Gastrocnemius medialis (tissue), 4 donors: ENCODE data around the gene AKAP3. TPM values are rescaled to one million over a fixed set of nuclear protein-coding genes. Genes with fewer than 3 reads are reported as not detected.

Experiments
- ATAC-seq, 2 donors: fragments of 150-250 bp; one replicate each; pipeline ENCODE4 v1.9.1; 2016
- DNase-seq, 2 donors: peaks; one replicate each; pipeline ENCODE4 v3.0.0-alpha.2; 2019
- H3K27ac ChIP-seq, 4 donors: fragments of 200-600 bp; sonication (generic); 1 replicate in 1 of 4; 2 replicates in 3 of 4; pipeline ENCODE4 v1.5.1; 2016 to 2018; ENCODE audit warnings: mild to moderate bottlenecking in 2 of 4, moderate library complexity in 1 of 4
- H3K27me3 ChIP-seq, 3 donors: fragments of 200-600 bp; sonication (generic) in 2 of 3; 1 replicate in 1 of 3; 2 replicates in 2 of 3; pipeline versions ENCODE4 v1.5.1 to v1.6.0; 2016 to 2019; ENCODE audit warnings: mild to moderate bottlenecking in 1 of 3, moderate library complexity in 1 of 3
- H3K36me3 ChIP-seq, 2 donors: fragments of 200-600 bp; sonication (generic) in 1 of 2; one replicate each; pipeline ENCODE4 v1.5.1; 2017 to 2018
- H3K4me1 ChIP-seq, 2 donors: fragments of 200-600 bp; sonication (generic) in 1 of 2; one replicate each; pipeline ENCODE4 v1.5.1; 2016 to 2017; ENCODE audit warnings: mild to moderate bottlenecking in 2 of 2
- H3K4me3 ChIP-seq, 4 donors: fragments of 200-600 bp; sonication (generic) in 3 of 4; 1 replicate in 1 of 4; 2 replicates in 3 of 4; pipeline ENCODE4 v1.5.1; 2016 to 2019; ENCODE audit warnings: mild to moderate bottlenecking in 2 of 4
- H3K9me3 ChIP-seq, 3 donors: fragments of 200-600 bp; sonication (generic) in 2 of 3; 1 replicate in 1 of 3; 2 replicates in 2 of 3; pipeline ENCODE4 v1.5.1; 2016 to 2019
- CTCF ChIP-seq, 5 experiments: fragments of 450-650 bp in 3 of 5; fragments of 200-600 bp in 2 of 5; sonication (generic) in 2 of 5; IDR thresholded peaks in 4 of 5; conservative IDR thresholded peaks in 1 of 5; 1 replicate in 4 of 5; 2 replicates in 1 of 5; pipeline ENCODE4 v1.5.1; 2016 to 2019; ENCODE audit warnings: antibody characterized with exemption in 5 of 5, mild to moderate bottlenecking in 3 of 5, moderate library complexity in 3 of 5
- POLR2A ChIP-seq, 2 donors: fragments of 450-650 bp; IDR thresholded peaks; one replicate each; pipeline ENCODE4 v1.6.1; 2017; ENCODE audit warnings: antibody characterized with exemption in 2 of 2, mild to moderate bottlenecking in 2 of 2, moderate library complexity in 2 of 2
- in situ Hi-C, 4 donors: fragments of 200-750 bp; cut with MboI; loops; one replicate each; pipeline versions ENCODE4 v1.15.0 to v1.8.0; 2017; ENCODE audit warnings: low sequenced_read_pairs in 4 of 4
- intact Hi-C: fragments of 100-400 bp; cut with DNase I; formaldehyde crosslinking; loops from one replicate; pipeline ENCODE4 v1.15.1; 2023; ENCODE audit warnings: low total_unique reads
- total RNA-seq, 4 donors: library from RNA; depleted of rRNA; stranded (reverse); fragments of >200 nt; gene quantifications; one replicate each; pipeline versions ENCODE4 v1.1.0 to v1.2.3, GENCODE V29; 2016

The AKAP3 gene
- total RNA-seq, 4 donors from 2014 or later = 0.27 to 1.7 (median 0.71) TPM

GRCh38 chr12:4588916-4589315 lies 59.9 kb downstream of the AKAP3 start:
- Histone ChIP-seq H3K27ac (no peak overlapping the region), H3K36me3 (no peaks in the 10 kb centered on the region), H3K27me3 (peaks cover 0 to 3% (median 0%) of the 10 kb centered on the region in 3 donors), H3K9me3 (no peaks in the 10 kb centered on the region), H3K4me1 (no peaks in the 10 kb centered on the region), H3K4me3 (no peak overlapping the region)
- intact Hi-C loops (no loop called here), in situ Hi-C loops (no loop called here)
- no peak for DNase-seq
- ATAC-seq = no peak
- TF ChIP-seq POLR2A (IDR thresholded peaks at IDR 0.05) (no peak), CTCF (IDR thresholded peaks at IDR 0.05 in 4 of 5, conservative IDR thresholded peaks at IDR 0.05 in 1 of 5) (no peak)

GRCh38 chr12:4587108-4587507 lies 61.7 kb downstream of the AKAP3 start:
- no peaks in the 10 kb centered on the region for H3K36me3 ChIP-seq
- ATAC-seq = no peak
- no peak overlapping the region for H3K4me3 ChIP-seq
- H3K27me3 ChIP-seq = peaks cover 0 to 4% (median 3%) of the 10 kb centered on the region in 3 donors
- H3K9me3 ChIP-seq = no peaks in the 10 kb centered on the region
- no peak for TF ChIP-seq POLR2A (IDR thresholded peaks at IDR 0.05)
- TF ChIP-seq CTCF (IDR thresholded peaks at IDR 0.05 in 4 of 5, conservative IDR thresholded peaks at IDR 0.05 in 1 of 5) = no peak
- in situ Hi-C loops = no loop called here
- H3K4me1 ChIP-seq = no peaks in the 10 kb centered on the region
- DNase-seq = no peak
- intact Hi-C loops = no loop called here
- H3K27ac ChIP-seq = no peak overlapping the region

GRCh38 chr12:4586500-4586899 lies 62.4 kb downstream of the AKAP3 start:
- peaks cover 0 to 4% (median 3%) of the 10 kb centered on the region in 3 donors for H3K27me3 ChIP-seq
- in situ Hi-C loops = no loop called here
- no peak overlapping the region for H3K27ac ChIP-seq
- intact Hi-C loops = no loop called here
- no peaks in the 10 kb centered on the region for H3K36me3 ChIP-seq
- ATAC-seq (no peak), DNase-seq (no peak)
- no peaks in the 10 kb centered on the region for H3K9me3 ChIP-seq
- no peaks in the 10 kb centered on the region for H3K4me1 ChIP-seq
- H3K4me3 ChIP-seq = no peak overlapping the region
- TF ChIP-seq POLR2A (IDR thresholded peaks at IDR 0.05) (no peak), CTCF (IDR thresholded peaks at IDR 0.05 in 4 of 5, conservative IDR thresholded peaks at IDR 0.05 in 1 of 5) (no peak)

GRCh38 chr12:4584896-4585295 lies 64.0 kb downstream of the AKAP3 start:
- in situ Hi-C loops = no loop called here
- intact Hi-C loops = no loop called here
- TF ChIP-seq POLR2A (IDR thresholded peaks at IDR 0.05) = no peak
- TF ChIP-seq CTCF (IDR thresholded peaks at IDR 0.05 in 4 of 5, conservative IDR thresholded peaks at IDR 0.05 in 1 of 5) = no peak
- H3K9me3 ChIP-seq = no peaks in the 10 kb centered on the region
- no peaks in the 10 kb centered on the region for H3K36me3 ChIP-seq
- no peaks in the 10 kb centered on the region for H3K4me1 ChIP-seq
- peaks cover 0 to 4% (median 0%) of the 10 kb centered on the region in 3 donors for H3K27me3 ChIP-seq
- no peak overlapping the region for H3K27ac ChIP-seq
- H3K4me3 ChIP-seq = no peak overlapping the region
- DNase-seq (no peak), ATAC-seq (no peak)

- H3K4me1 ChIP-seq = no peaks in the 10 kb centered on the region
- ATAC-seq (no peak), DNase-seq (no peak)
- intact Hi-C loops = no loop called here
- no peaks in the 10 kb centered on the region for H3K9me3 ChIP-seq
- H3K27ac ChIP-seq = no peak overlapping the region
- no peaks in the 10 kb centered on the region for H3K36me3 ChIP-seq
- in situ Hi-C loops = no loop called here
- peaks cover 0 to 4% (median 0%) of the 10 kb centered on the region in 3 donors for H3K27me3 ChIP-seq
- TF ChIP-seq POLR2A (IDR thresholded peaks at IDR 0.05) = no peak
- no peak for TF ChIP-seq CTCF (IDR thresholded peaks at IDR 0.05 in 4 of 5, conservative IDR thresholded peaks at IDR 0.05 in 1 of 5)
- no peak overlapping the region for H3K4me3 ChIP-seq
Observed at GRCh38 chr12:4584281-4584680, 64.6 kb downstream of the AKAP3 start.
